GM19238 (cell line): ENCODE data around the gene USH2A.
"Not testable (repeated sequence)": the region's sequence is repeated elsewhere in the genome, so short reads cannot be mapped to it uniquely, and the experiment has no call there.

Source experiments
- DNase-seq: peaks from one replicate; pipeline ENCODE4 v3.0.0; 2011; ENCODE audit warnings: low spot score; ENCODE audit not compliant: insufficient read length

Gene USH2A

GRCh38 chr1:216389774-216390173, 33.5 kb downstream of the USH2A start:
- no peak for DNase-seq

- DNase-seq = no peak
These were observed 34.7 kb downstream of the USH2A start for GRCh38 chr1:216388558-216388957.

- no peak for DNase-seq
These were observed 35.5 kb downstream of the USH2A start for GRCh38 chr1:216387782-216388181.

- no peak for DNase-seq
These were observed 43.8 kb downstream of the USH2A start for GRCh38 chr1:216379441-216379840.

- DNase-seq = no peak
These were observed 55.0 kb downstream of the USH2A start for GRCh38 chr1:216368249-216368648.

- no peak for DNase-seq
These were observed 56.3 kb downstream of the USH2A start for GRCh38 chr1:216366979-216367378.

GRCh38 chr1:216356945-216357344, 66.3 kb downstream of the USH2A start:
- DNase-seq = no peak

- no peak for DNase-seq
These were observed 73.1 kb downstream of the USH2A start for GRCh38 chr1:216350186-216350585.

- no peak for DNase-seq
These were observed 76.7 kb downstream of the USH2A start for GRCh38 chr1:216346526-216346925.

- not testable (repeated sequence) for DNase-seq
These were observed 82.7 kb downstream of the USH2A start for GRCh38 chr1:216340542-216340941.

GRCh38 chr1:216332462-216332861, 90.8 kb downstream of the USH2A start:
- no peak for DNase-seq

- DNase-seq = no peak
These were observed 91.2 kb downstream of the USH2A start for GRCh38 chr1:216332003-216332402.

- DNase-seq = no peak
These were observed 92.0 kb downstream of the USH2A start for GRCh38 chr1:216331211-216331610.

GRCh38 chr1:216330262-216330661, 93.0 kb downstream of the USH2A start:
- DNase-seq = no peak

GRCh38 chr1:216325946-216326345, 97.3 kb downstream of the USH2A start:
- DNase-seq = no peak

GRCh38 chr1:216325336-216325735, 97.9 kb downstream of the USH2A start:
- DNase-seq = no peak

GRCh38 chr1:216323344-216323743, 99.9 kb downstream of the USH2A start:
- no peak for DNase-seq

- DNase-seq = no peak
These were observed 108.7 kb downstream of the USH2A start for GRCh38 chr1:216314379-216315095.

GRCh38 chr1:216310776-216311175, 112.5 kb downstream of the USH2A start:
- DNase-seq = no peak

GRCh38 chr1:216306830-216307229, 116.4 kb downstream of the USH2A start:
- DNase-seq = no peak

GRCh38 chr1:216303690-216304089, 119.6 kb downstream of the USH2A start:
- no peak for DNase-seq

GRCh38 chr1:216293683-216294082, 129.6 kb downstream of the USH2A start:
- DNase-seq = no peak

- no peak for DNase-seq
These were observed 133.2 kb downstream of the USH2A start for GRCh38 chr1:216290074-216290473.

GRCh38 chr1:216285052-216285451, 138.2 kb downstream of the USH2A start:
- no peak for DNase-seq
